Osteoblast (primary cell): Measurements from ENCODE around the gene GIMAP1. TPM values are rescaled to one million over a fixed set of nuclear protein-coding genes. Genes with fewer than 3 reads are reported as not detected.

ENCODE experiments used
- DNase-seq: peaks from one replicate; pipeline ENCODE4 v3.0.0; 2011; ENCODE audit warnings: low spot score, mixed read lengths; ENCODE audit not compliant: insufficient read length; ENCODE audit errors: missing footprints
- H2AFZ ChIP-seq: 2 replicates; pipeline ENCODE4 v1.6.0; 2011; ENCODE audit warnings: mild to moderate bottlenecking, low read length
- H3K27ac ChIP-seq: 2 replicates; pipeline ENCODE4 v1.5.1; 2011; ENCODE audit warnings: mild to moderate bottlenecking, low read depth, low read length, moderate library complexity
- H3K27me3 ChIP-seq: 2 replicates; pipeline ENCODE4 v1.6.0; 2012; ENCODE audit warnings: mild to moderate bottlenecking, control low read depth, inconsistent platforms, low read length, moderate library complexity; ENCODE audit not compliant: insufficient read depth
- H3K36me3 ChIP-seq: 2 replicates; pipeline ENCODE4 v1.5.1; 2011; ENCODE audit warnings: mild to moderate bottlenecking, low read length, control low read depth, moderate library complexity; ENCODE audit not compliant: insufficient read depth
- H3K4me1 ChIP-seq: 2 replicates; pipeline ENCODE4 v1.5.1; 2011; ENCODE audit warnings: mild to moderate bottlenecking, low read length, control low read depth, moderate library complexity; ENCODE audit not compliant: insufficient read depth
- H3K4me2 ChIP-seq: 2 replicates; pipeline ENCODE4 v1.6.0; 2011; ENCODE audit warnings: mild to moderate bottlenecking, low read length; ENCODE audit not compliant: insufficient read depth
- H3K4me3 ChIP-seq: fragments of 200-600 bp; sonication (generic); 3 replicates; pipeline ENCODE4 v1.5.1; 2012; ENCODE audit warnings: mild to moderate bottlenecking, low read length, inconsistent platforms; ENCODE audit not compliant: insufficient read depth
- H3K79me2 ChIP-seq: 2 replicates; pipeline ENCODE4 v1.6.0; 2012; ENCODE audit warnings: mild to moderate bottlenecking, low read length, control low read depth, inconsistent platforms; ENCODE audit not compliant: insufficient read depth
- H3K9me3 ChIP-seq: 2 replicates; pipeline ENCODE4 v1.5.1; 2011; ENCODE audit warnings: low read depth, low read length, control low read depth
- H4K20me1 ChIP-seq: 2 replicates; pipeline ENCODE4 v1.6.0; 2012; ENCODE audit warnings: mild to moderate bottlenecking, low read length, control low read depth; ENCODE audit not compliant: insufficient read depth
- total RNA-seq: library from RNA; depleted of rRNA; stranded (reverse); fragments of >200 nt; gene quantifications from 2 replicates; pipeline ENCODE4 v1.2.3, GENCODE V29; 2012
- TF ChIP-seq, protein P1 (sequence below): IDR thresholded peaks from 2 replicates; pipeline ENCODE4 v1.5.1; 2011; ENCODE audit warnings: mild to moderate bottlenecking, low read depth, low read length, moderate library complexity; ENCODE audit errors: extremely low read depth

The GIMAP1 gene
- total RNA-seq, 1 donor = not detected

GRCh38 chr7:150759479-150759878 is 43.1 kb downstream of the GIMAP1 start:
- Histone ChIP-seq H3K27me3 (no peaks in the 10 kb centered on the region), H3K79me2 (no peaks in the 10 kb centered on the region), H4K20me1 (no peaks in the 10 kb centered on the region), H3K27ac (no peak overlapping the region), H3K4me2 (no peak overlapping the region), H3K4me1 (no peaks in the 10 kb centered on the region), H2AFZ (no peak overlapping the region), H3K4me3 (no peak overlapping the region), H3K36me3 (no peaks in the 10 kb centered on the region), H3K9me3 (no peaks in the 10 kb centered on the region)
- TF ChIP-seq, protein P1, sequence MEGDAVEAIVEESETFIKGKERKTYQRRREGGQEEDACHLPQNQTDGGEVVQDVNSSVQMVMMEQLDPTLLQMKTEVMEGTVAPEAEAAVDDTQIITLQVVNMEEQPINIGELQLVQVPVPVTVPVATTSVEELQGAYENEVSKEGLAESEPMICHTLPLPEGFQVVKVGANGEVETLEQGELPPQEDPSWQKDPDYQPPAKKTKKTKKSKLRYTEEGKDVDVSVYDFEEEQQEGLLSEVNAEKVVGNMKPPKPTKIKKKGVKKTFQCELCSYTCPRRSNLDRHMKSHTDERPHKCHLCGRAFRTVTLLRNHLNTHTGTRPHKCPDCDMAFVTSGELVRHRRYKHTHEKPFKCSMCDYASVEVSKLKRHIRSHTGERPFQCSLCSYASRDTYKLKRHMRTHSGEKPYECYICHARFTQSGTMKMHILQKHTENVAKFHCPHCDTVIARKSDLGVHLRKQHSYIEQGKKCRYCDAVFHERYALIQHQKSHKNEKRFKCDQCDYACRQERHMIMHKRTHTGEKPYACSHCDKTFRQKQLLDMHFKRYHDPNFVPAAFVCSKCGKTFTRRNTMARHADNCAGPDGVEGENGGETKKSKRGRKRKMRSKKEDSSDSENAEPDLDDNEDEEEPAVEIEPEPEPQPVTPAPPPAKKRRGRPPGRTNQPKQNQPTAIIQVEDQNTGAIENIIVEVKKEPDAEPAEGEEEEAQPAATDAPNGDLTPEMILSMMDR = no peak
- DNase-seq = no peak

GRCh38 chr7:150766334-150766709 is 49.9 kb downstream of the GIMAP1 start:
- H3K36me3 ChIP-seq = no peaks in the 10 kb centered on the region
- H3K4me3 ChIP-seq = no peak overlapping the region
- TF ChIP-seq, protein P1 = no peak
- no peak overlapping the region for H2AFZ ChIP-seq
- no peak for DNase-seq
- H3K9me3 ChIP-seq = no peaks in the 10 kb centered on the region
- H3K27ac ChIP-seq = no peak overlapping the region
- H3K4me2 ChIP-seq = no peak overlapping the region
- H4K20me1 ChIP-seq = no peaks in the 10 kb centered on the region
- H3K27me3 ChIP-seq = no peaks in the 10 kb centered on the region
- H3K4me1 ChIP-seq = no peaks in the 10 kb centered on the region
- H3K79me2 ChIP-seq = no peaks in the 10 kb centered on the region

GRCh38 chr7:150769768-150770167 is 53.4 kb downstream of the GIMAP1 start:
- H3K27me3 ChIP-seq = no peaks in the 10 kb centered on the region
- no peak overlapping the region for H3K4me3 ChIP-seq
- TF ChIP-seq, protein P1 = no peak
- no peak overlapping the region for H3K27ac ChIP-seq
- no peaks in the 10 kb centered on the region for H4K20me1 ChIP-seq
- no peaks in the 10 kb centered on the region for H3K4me1 ChIP-seq
- H3K79me2 ChIP-seq = no peaks in the 10 kb centered on the region
- no peaks in the 10 kb centered on the region for H3K9me3 ChIP-seq
- DNase-seq = no peak
- no peaks in the 10 kb centered on the region for H3K36me3 ChIP-seq
- no peak overlapping the region for H2AFZ ChIP-seq
- no peak overlapping the region for H3K4me2 ChIP-seq

Other genes starting within 250 kb of the GIMAP1 start
- under 0.01 TPM in 1 of 2 replicates, not detected in the other for gene GIMAP7, start 201.7 kb upstream of the GIMAP1 start, total RNA-seq
- gene GIMAP4, start 149.2 kb upstream of the GIMAP1 start, total RNA-seq = not detected in 2 replicates
- gene GIMAP6, start 84.2 kb upstream of the GIMAP1 start, total RNA-seq = 0.36 TPM in 1 of 2 replicates, not detected in the other
- gene GIMAP2, start 30.9 kb upstream of the GIMAP1 start, total RNA-seq = 8.8 and 9.4 TPM in 2 replicates
- not detected in 2 replicates for gene GIMAP5, start 20.8 kb downstream of the GIMAP1 start, total RNA-seq
- gene TMEM176B, start 83.8 kb downstream of the GIMAP1 start, total RNA-seq = 0.72 TPM in 1 of 2 replicates, not detected in the other
- gene TMEM176A, start 84.2 kb downstream of the GIMAP1 start, total RNA-seq = not detected in 2 replicates
- not detected in 2 replicates for gene AOC1, start 135.9 kb downstream of the GIMAP1 start, total RNA-seq